Right cardiac atrium (tissue), 5 donors: Measurements from ENCODE around the gene RAPGEF4. TPM values are rescaled to one million over a fixed set of nuclear protein-coding genes. Genes with fewer than 3 reads are reported as not detected.
A peak's percentile ranks its signal among the peaks of the same experiment; 100 is the strongest.

Experiments
- ATAC-seq, 2 donors: fragments of 200-7000 bp; cut with Tn5 transposase; one replicate each; pipeline versions ENCODE4 v1.8.0 to v1.9.1; 2020; ENCODE audit warnings: moderate library complexity in 2 of 2, mild to moderate bottlenecking in 1 of 2
- DNase-seq, 3 donors: peaks; one replicate each; pipeline ENCODE4 v3.0.0-alpha.2; 2020
- H3K27ac ChIP-seq: one replicate; pipeline ENCODE4 v1.5.1; 2013; ENCODE audit warnings: mild to moderate bottlenecking, low read length, control low read depth, moderate library complexity
- H3K27me3 ChIP-seq: one replicate; pipeline ENCODE4 v1.6.1; 2013; ENCODE audit not compliant: control insufficient read depth, insufficient read depth
- H3K4me1 ChIP-seq: one replicate; pipeline ENCODE4 v1.6.1; 2013; ENCODE audit warnings: low read length; ENCODE audit not compliant: control insufficient read depth, insufficient read depth
- H3K4me3 ChIP-seq: one replicate; pipeline ENCODE4 v1.5.1; 2013; ENCODE audit warnings: low read length, control low read depth
- H3K9me3 ChIP-seq: one replicate; pipeline ENCODE4 v1.6.1; 2013; ENCODE audit warnings: low read length; ENCODE audit not compliant: control insufficient read depth
- WGBS: extraction: QIAGEN DNeasy Blood & Tissue Kit; methylation state at CpG from one replicate; pipeline ENCODE4 v1.1.7; 2013; 5-methylcytosine and 5-hydroxymethylcytosine counted together
- intact Hi-C, 4 donors: fragments of 100-400 bp; cut with DNase I; formaldehyde crosslinking; loops; one replicate each; pipeline versions ENCODE4 v1.11.0 to v1.14.0; 2022 to 2023
- polyA plus RNA-seq: library from polyadenylated mRNA; stranded (reverse); fragments of 200-250 nt; gene quantifications from one replicate; pipeline ENCODE4 v1.2.3, GENCODE V29; 2013
- total RNA-seq, 4 donors: library from RNA; stranded (reverse); fragmentation: NEBNext Ultra II Directional; extraction: Animal tissue kit (Norgen Biotek cat#: 25700); gene quantifications; one replicate each; pipeline ENCODE4 v1.2.1, GENCODE V29; 2021
- donor health status: healthy with polysubstance abuse.
- donor health status: DM: no; HTN: yes; CAD: no.
- donor health status: DM: no; HTN: no; CAD: no.
- donor health status: DM: no; HTN: yes; CAD: no; lungs with severe emphysema.
- donor health status: DM: yes; HTN: yes; CAD: no.

The RAPGEF4 gene
- total and polyA plus RNA-seq, 5 donors: 5.9 to 11.3 (median 8.8) TPM

DNA sequence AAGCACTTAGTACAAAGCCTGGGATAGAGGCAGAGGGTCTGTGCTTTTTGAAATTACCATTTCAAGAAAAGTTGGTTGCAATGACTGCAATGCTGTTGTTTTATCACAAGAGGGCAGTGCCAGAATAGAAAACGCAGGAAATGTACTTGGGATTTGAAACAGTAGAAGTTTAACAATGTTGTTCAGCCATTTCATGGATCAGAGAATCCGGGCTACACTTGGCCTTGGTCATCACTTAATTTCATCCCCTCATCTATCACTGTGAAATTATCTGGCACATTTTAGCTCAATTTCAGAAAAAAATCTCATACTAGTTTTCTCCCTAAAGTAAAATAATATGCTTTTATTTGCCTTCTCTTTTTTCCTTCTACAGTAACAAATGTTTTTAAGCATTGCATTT is 70.8 kb downstream of the RAPGEF4 start:
- Histone ChIP-seq H3K27me3 (no peaks in the 10 kb centered on the region), H3K4me1 (no peaks in the 10 kb centered on the region), H3K27ac (no peak overlapping the region), H3K9me3 (no peaks in the 10 kb centered on the region), H3K4me3 (no peak overlapping the region)
- ATAC-seq (peak; percentile 55 to 65), DNase-seq (no peak)
- intact Hi-C loops: loop anchor here in 3 of 4 donors (5.0 kb wide), 1 partner anchor 126 kb away; no protein-coding TSS in a partner anchor
- 0% methylated on average over 2 of the region's 2 CpGs for WGBS

DNA sequence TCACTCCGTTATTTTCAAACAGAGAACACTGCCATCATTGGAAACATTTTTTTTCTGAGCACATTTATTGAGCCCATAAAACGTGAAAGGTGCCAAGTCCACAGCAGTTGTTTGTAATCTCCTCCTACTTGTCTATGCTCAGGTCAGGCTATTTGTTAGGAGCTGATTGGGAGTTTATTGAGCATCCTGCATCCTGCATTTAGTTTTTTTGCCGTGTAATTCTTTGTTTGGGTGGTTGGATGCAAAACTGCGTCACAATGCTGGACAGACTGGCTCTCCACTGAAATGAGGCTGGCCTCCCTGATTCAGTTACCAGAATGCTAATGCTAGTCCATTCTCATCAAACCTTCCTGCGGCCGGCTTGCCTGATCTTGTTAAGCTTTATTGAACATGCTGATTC is 71.4 kb downstream of the RAPGEF4 start:
- ATAC-seq: no peak
- 71% methylated on average over 6 of the region's 6 CpGs for WGBS
- no peaks in the 10 kb centered on the region for H3K9me3 ChIP-seq
- DNase-seq: no peak
- H3K27me3 ChIP-seq: no peaks in the 10 kb centered on the region
- H3K27ac ChIP-seq: no peak overlapping the region
- no peaks in the 10 kb centered on the region for H3K4me1 ChIP-seq
- no peak overlapping the region for H3K4me3 ChIP-seq
- intact Hi-C loops: loop anchor here in 3 of 4 donors (5.0 kb wide), 1 partner anchor 125 kb away; no protein-coding TSS in a partner anchor

DNA sequence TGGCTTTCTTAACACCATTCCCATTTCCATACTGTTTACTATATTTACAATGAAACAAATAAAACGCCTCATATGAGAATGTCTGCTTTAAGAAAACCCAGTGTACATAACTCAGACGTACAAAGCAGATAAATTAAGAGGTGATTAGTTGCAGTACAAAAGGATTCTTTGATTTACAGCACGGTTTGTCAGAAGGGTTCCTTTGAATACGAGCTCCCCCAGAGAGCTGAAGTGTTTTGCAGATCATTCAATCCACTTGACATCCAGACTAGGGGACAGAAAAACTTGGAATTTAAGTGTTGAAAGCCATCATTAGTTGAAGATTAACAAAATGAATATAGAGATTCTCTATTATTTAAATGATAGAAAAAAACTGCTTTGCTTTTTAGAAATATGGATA is 72.5 kb downstream of the RAPGEF4 start:
- Histone ChIP-seq H3K4me1 (no peaks in the 10 kb centered on the region), H3K27ac (no peak overlapping the region), H3K4me3 (no peak overlapping the region), H3K9me3 (no peaks in the 10 kb centered on the region), H3K27me3 (no peaks in the 10 kb centered on the region)
- intact Hi-C loops: loop anchor here in 3 of 4 donors (5.0 kb wide), 1 partner anchor 124 kb away; no protein-coding TSS in a partner anchor
- DNase-seq: no peak
- no peak for ATAC-seq
- WGBS: 88% methylated on average over 4 of the region's 4 CpGs

DNA sequence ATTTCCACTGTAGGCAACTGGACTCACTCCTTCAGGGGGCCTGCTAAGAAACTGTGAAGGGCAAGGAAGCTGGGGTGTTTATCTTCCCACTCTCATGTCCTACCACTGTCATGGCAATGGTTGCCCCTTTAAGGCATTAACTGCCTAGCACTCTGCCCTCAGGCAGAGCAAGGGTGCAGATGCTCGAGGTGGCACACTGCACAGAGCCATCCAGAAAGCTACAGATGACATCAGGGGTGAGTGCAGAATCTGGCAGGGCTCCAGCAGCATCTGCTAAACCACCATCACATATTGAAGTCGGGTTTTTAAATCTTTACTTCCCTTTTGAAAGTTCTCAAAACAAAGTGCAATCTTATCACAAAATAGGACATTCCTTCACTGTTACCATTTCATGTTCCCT is 75.4 kb downstream of the RAPGEF4 start:
- Histone ChIP-seq H3K27ac (no peak overlapping the region), H3K4me3 (no peak overlapping the region), H3K27me3 (no peaks in the 10 kb centered on the region), H3K4me1 (no peaks in the 10 kb centered on the region), H3K9me3 (no peaks in the 10 kb centered on the region)
- DNase-seq (no peak), ATAC-seq (no peak)
- 22% methylated on average over 2 of the region's 2 CpGs for WGBS
- intact Hi-C loops: loop anchor here in 1 of 4 donors (10.0 kb wide), 1 partner anchor 404 kb away; no protein-coding TSS in a partner anchor

DNA sequence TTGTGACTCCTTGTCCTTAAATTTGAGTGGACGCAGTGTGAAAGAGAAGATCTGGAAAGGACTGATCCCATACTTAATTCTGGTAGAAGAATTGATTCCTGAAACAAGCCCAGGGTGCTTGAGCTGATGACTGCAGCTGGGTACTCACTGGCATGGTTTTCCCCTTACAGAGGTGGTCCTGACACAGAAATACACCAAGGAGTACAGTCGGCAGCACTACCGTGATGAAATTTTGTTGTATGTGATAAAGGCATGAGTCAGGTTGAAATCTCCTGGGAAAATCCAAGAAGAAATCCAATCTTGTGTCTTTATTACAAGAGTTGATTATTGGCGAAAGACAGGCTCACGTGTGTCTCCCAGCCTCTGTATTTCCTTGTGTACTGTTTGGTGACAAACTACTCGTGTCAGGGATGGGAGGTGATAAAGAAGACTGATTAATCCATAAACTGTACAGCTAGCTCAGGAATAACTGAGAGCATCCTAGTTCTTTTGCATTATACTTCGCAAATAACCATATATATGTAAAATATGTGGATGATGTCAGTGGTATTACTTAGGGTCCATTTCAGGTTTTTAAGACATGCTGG is 76.6 kb downstream of the RAPGEF4 start:
- ATAC-seq: no peak
- no peak overlapping the region for H3K27ac ChIP-seq
- no peak overlapping the region for H3K4me3 ChIP-seq
- H3K9me3 ChIP-seq: no peaks in the 10 kb centered on the region
- 88% methylated on average over 7 of the region's 7 CpGs for WGBS
- intact Hi-C loops: loop anchor here in 1 of 4 donors (2.0 to 10.0 kb wide), 2 partner anchors 121 to 403 kb away; no protein-coding TSS in a partner anchor
- no peak for DNase-seq
- H3K27me3 ChIP-seq: no peaks in the 10 kb centered on the region
- no peaks in the 10 kb centered on the region for H3K4me1 ChIP-seq

DNA sequence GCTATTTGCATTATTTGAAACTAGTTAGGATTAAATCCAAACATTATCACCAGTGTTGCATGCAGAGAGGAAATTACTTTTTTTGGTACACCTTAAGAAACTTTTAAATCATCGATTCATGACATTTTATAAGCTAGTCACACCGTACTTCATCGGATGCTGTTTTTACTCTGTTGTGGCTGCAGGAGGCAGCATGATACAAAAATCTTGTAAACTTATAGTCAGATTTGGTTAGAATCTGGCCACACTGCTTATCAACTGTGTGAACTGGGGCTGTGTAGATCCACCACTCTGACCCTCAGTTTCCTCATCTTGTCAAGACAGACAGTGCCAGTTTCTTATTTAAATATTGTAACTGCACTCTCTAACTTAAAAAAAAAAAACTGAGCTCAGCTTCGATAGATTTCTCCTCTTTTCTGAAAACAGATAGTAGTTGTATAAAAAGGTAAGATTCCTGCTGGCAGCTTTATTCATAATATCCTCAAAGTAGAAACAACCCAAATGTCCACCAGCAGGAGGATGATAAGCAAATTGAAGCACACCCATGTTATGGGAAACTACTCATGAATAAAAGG is 77.8 kb downstream of the RAPGEF4 start:
- intact Hi-C loops: loop anchor here in 1 of 4 donors (2.0 to 10.0 kb wide), 2 partner anchors 119 to 401 kb away; no protein-coding TSS in a partner anchor
- Histone ChIP-seq H3K4me3 (no peak overlapping the region), H3K9me3 (no peaks in the 10 kb centered on the region), H3K4me1 (no peaks in the 10 kb centered on the region), H3K27ac (no peak overlapping the region), H3K27me3 (no peaks in the 10 kb centered on the region)
- DNase-seq (no peak), ATAC-seq (peak in 1 of 2 donors; percentile 76)
- 54% methylated on average over 4 of the region's 4 CpGs for WGBS

DNA sequence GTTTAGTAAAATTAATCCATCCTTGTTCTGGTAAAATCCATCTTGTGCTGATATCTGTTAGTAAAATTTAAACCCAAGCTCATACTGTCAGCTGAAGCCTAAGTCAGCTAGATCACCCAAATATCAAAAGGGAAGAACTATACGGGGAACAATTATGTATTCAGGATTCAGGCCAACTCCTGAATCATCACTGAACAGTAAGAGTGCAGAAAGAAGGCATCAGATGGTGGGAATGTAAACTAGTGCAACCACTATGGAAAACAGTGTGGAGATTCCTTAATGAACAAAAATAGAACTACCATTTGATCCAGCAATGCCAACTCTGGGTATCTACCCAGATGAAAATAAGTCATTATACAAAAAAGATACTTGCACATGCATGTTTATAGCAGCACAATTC is 81.8 kb downstream of the RAPGEF4 start:
- ATAC-seq (no peak), DNase-seq (no peak)
- Histone ChIP-seq H3K27me3 (no peaks in the 10 kb centered on the region), H3K9me3 (no peaks in the 10 kb centered on the region), H3K4me1 (no peaks in the 10 kb centered on the region), H3K27ac (no peak overlapping the region), H3K4me3 (no peak overlapping the region)
- WGBS: 27% methylated on average over 1 of the region's 1 CpG
- intact Hi-C loops: loop anchor here in 1 of 4 donors (10.0 kb wide), 1 partner anchor 397 kb away; no protein-coding TSS in a partner anchor

DNA sequence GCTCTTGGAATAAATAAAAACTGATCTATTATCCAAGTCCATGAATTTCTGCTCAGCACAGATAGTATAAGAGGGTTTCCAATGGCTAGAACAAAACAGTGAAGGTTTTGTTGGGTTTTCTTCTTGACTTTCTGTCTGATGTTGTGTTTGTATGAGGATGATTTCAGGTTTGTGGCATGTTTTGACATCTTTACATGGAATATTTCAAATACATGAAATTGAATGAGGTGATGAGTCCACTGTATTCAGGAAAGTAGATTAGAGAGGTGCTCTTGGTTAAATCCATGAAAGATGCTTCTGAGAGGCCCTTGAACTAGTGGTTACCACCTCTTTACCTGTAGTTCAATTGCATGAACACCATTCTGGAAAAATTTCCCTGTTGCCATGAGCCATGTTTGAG is 84.3 kb downstream of the RAPGEF4 start:
- Histone ChIP-seq H3K27me3 (no peaks in the 10 kb centered on the region), H3K9me3 (no peaks in the 10 kb centered on the region), H3K27ac (no peak overlapping the region), H3K4me3 (no peak overlapping the region), H3K4me1 (no peaks in the 10 kb centered on the region)
- no peak for ATAC-seq
- intact Hi-C loops: loop anchor here in 1 of 4 donors (5.0 to 10.0 kb wide), 2 partner anchors 42 to 395 kb away; no protein-coding TSS in a partner anchor
- DNase-seq: no peak

DNA sequence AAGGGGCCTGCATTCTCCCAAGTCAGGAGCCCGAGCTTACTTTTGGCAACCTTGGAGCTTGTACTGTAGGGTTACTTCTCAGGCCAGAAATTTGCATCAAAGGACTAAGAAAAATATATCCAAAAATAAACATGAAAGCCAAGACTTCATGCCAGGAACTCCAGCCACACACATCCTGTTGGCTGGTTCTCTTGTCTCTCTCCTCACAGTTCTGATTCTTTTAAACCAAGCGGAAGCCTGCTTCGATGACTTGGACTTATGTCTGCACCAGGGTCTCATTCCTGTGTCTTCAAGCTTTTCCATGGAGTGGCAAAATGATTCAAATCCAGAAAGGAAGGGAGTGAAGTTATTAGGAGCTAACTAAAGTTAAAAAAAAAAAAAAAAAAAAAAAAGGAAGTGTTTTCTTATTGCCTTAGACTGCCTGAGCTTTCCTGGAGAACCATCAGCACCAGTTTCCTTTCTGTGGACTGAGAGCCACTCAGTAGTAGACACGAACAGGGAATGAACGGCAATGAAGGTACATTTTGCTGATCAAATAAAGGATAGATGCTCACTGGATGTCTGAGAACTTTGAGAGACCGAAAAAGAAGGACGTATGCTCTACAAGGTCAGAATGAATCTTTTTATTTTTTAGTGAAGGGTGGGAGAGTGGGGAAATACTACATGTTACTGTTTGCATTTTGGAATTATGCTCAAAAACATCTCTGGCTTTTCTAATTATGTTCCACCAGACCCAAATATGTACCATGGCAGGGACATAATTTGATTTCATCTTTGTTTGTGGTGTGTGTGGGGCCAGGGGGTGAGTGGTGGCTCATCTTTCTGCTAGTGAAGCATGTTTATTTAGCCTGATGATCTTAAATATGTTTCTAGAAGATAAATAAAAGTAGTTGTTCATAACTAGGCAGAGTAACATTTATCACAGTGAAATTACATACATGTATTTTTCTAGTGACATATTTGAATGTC is 86.0 kb downstream of the RAPGEF4 start:
- Histone ChIP-seq H3K4me1 (no peaks in the 10 kb centered on the region), H3K27ac (peak overlapping the region; percentile 5), H3K4me3 (peak overlapping the region; percentile 55), H3K27me3 (no peaks in the 10 kb centered on the region), H3K9me3 (no peaks in the 10 kb centered on the region)
- intact Hi-C loops: loop anchor here in 1 of 4 donors (5.0 kb wide), 1 partner anchor 41 kb away; no protein-coding TSS in a partner anchor
- DNase-seq (no peak), ATAC-seq (peak; percentile 61 to 90)
- 56% methylated on average over 7 of the region's 7 CpGs for WGBS

DNA sequence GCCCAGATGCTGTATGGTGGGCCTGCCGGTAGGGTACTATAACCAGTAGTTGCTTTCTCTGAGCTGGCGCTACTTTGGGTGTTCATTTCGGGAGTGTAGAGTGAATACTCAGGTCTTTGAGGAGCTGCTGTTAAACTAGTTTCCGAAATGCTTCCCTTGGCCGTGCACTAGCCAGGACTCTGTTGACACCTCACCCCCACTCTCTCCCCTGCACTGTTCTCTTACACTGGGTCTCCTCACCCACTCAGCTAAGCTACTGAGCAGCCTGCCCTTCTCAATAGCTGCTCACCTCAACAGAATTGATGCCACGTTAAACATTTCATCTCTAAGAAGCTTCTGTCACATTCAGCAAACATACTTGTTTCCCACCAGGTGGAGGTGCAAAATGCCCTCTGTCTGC is 86.9 kb downstream of the RAPGEF4 start:
- intact Hi-C loops: loop anchor here in 1 of 4 donors (5.0 kb wide), 1 partner anchor 40 kb away; no protein-coding TSS in a partner anchor
- 78% methylated on average over 6 of the region's 6 CpGs for WGBS
- Histone ChIP-seq H3K4me1 (no peaks in the 10 kb centered on the region), H3K27me3 (no peaks in the 10 kb centered on the region), H3K4me3 (peak overlapping the region; percentile 55), H3K9me3 (no peaks in the 10 kb centered on the region), H3K27ac (no peak overlapping the region)
- peak in 1 of 2 donors; percentile 33 for ATAC-seq
- no peak for DNase-seq
